Smooth muscle cell (in vitro differentiated cells): ENCODE data around the gene NPB. TPM values are rescaled to one million over a fixed set of nuclear protein-coding genes. Genes with fewer than 3 reads are reported as not detected.
"Not testable (repeated sequence)": the region's sequence is repeated elsewhere in the genome, so short reads cannot be mapped to it uniquely, and the experiment has no call there.

Experiments
- DNase-seq: peaks from one replicate; lab custom pipeline; 2025; ENCODE audit not compliant: unreplicated experiment; lab: John Stamatoyannopoulos, UW
- H2AFZ ChIP-seq: fragments of 200-600 bp; sonication (generic); 2 replicates; pipeline ENCODE4 v1.6.0; 2016; ENCODE audit warnings: antibody characterized with exemption, low read depth, mild to moderate bottlenecking
- H3F3A ChIP-seq: fragments of 200-600 bp; sonication (generic); 2 replicates; pipeline ENCODE4 v1.6.0; 2017; ENCODE audit warnings: antibody characterized with exemption, low read depth
- H3K27ac ChIP-seq: fragments of 200-600 bp; sonication (generic); 2 replicates; pipeline ENCODE4 v1.5.1; 2016; ENCODE audit warnings: low read depth, mild to moderate bottlenecking
- H3K27me3 ChIP-seq: fragments of 200-600 bp; sonication (generic); 2 replicates; pipeline ENCODE4 v1.6.1; 2016; ENCODE audit warnings: low read depth, mild to moderate bottlenecking
- H3K36me3 ChIP-seq: fragments of 200-600 bp; sonication (generic); 2 replicates; pipeline ENCODE4 v1.5.1; 2016; ENCODE audit warnings: low read depth
- H3K4me1 ChIP-seq: fragments of 200-600 bp; sonication (generic); 2 replicates; pipeline ENCODE4 v1.5.1; 2016; ENCODE audit warnings: low read depth
- H3K4me2 ChIP-seq: fragments of 200-600 bp; sonication (generic); 2 replicates; pipeline ENCODE4 v1.6.0; 2016; ENCODE audit warnings: mild to moderate bottlenecking
- H3K4me3 ChIP-seq: fragments of 200-600 bp; sonication (generic); 2 replicates; pipeline ENCODE4 v1.5.1; 2016; ENCODE audit warnings: mild to moderate bottlenecking
- H3K79me2 ChIP-seq: fragments of 200-600 bp; sonication (generic); 2 replicates; pipeline ENCODE4 v1.6.0; 2016; ENCODE audit warnings: low read depth, mild to moderate bottlenecking
- H3K9ac ChIP-seq: fragments of 200-600 bp; sonication (generic); 2 replicates; pipeline ENCODE4 v1.6.0; 2016; ENCODE audit warnings: low read depth
- H3K9me3 ChIP-seq: fragments of 200-600 bp; sonication (generic); replicated peaks from 2 replicates; pipeline ENCODE4 v1.5.1; 2016; ENCODE audit warnings: low read depth
- H4K20me1 ChIP-seq: fragments of 200-600 bp; sonication (generic); 2 replicates; pipeline ENCODE4 v1.6.0; 2016; ENCODE audit warnings: low read depth
- WGBS: methylation state at CpG from one replicate; pipeline ENCODE4 v1.1.7; 2016; ENCODE audit warnings: low lambda C conversion rate; 5-methylcytosine and 5-hydroxymethylcytosine counted together
- polyA plus RNA-seq: library from polyadenylated mRNA; unstranded; fragments of >200 nt; fragmentation: Nextera tagmentation; extraction: Ambion mirVana; gene quantifications from 2 replicates; pipeline ENCODE4 v1.2.1, GENCODE V29; 2016
- total RNA-seq: library from RNA; depleted of rRNA; stranded (reverse); fragments of >200 nt; gene quantifications from 2 replicates; pipeline ENCODE4 v1.2.3, GENCODE V29; 2014
- TF ChIP-seq, protein P1 (sequence below): fragments of 200-600 bp; sonication (generic); IDR thresholded peaks from 2 replicates; pipeline ENCODE4 v1.5.1; 2017; ENCODE audit warnings: borderline replicate concordance, mild to moderate bottlenecking, antibody characterized with exemption; ENCODE audit not compliant: insufficient read depth, poor library complexity, severe bottlenecking

Gene NPB
- total and polyA plus RNA-seq, 2 experiments from 2014 or later = 7.9 to 14.4 TPM

DNA sequence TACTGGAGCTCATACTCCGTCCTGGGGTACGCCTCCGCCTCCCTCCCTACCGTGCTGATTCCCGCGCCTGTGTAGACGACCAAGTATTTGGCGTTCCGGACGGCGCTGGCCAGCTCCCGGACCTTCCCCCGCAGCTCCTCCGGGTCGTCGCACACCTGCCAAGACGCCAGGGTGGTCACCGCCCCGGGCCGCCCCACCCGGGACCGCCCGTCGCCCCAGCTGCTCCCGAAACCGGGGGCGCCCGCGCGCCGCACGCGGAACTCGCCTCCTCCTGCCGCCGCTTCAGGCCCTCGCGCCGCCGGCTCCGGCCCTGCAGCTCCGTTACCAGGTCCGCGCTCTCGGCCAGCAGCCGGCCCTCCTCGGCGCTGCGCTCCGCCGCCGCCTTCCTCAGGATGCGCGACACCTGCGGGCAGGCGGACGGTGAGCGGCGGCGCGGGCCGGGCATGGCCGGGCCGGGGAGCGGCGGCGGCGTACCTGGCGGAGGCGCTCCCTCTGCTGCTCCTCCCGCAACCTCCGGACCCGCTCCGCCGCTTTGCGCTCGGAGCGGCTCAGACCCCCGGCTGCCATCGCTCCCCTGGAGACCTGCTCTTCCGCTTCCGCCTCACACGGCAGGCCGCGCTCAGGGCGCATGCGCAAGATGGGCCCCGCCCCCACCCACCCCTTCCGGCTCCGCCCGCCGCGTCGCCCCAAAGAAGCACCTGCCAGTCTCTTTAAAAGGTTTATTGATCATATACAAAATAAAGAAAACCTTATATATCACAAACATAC, 15.7 kb downstream of the NPB start, which contains the start of gene SIRT7:
Gene SIRT7 (minus strand): TSS at position 612 of the 768 bp plus-strand sequence. CDS start 45 bp downstream, at position 567.
- Histone ChIP-seq H3F3A (peaks cover 4% of the 10 kb centered on the region), H3K4me3 (peak within 1 kb of the TSS; percentile 95), H3K36me3 (no peaks in the 10 kb centered on the region), H3K27ac (peak within 1 kb of the TSS; percentile 19), H3K79me2 (peaks cover 62% of the 10 kb centered on the region), H2AFZ (no peak within 1 kb of the TSS), H3K27me3 (no peaks in the 10 kb centered on the region), H3K4me1 (peaks cover 3% of the 10 kb centered on the region), H3K9me3 (no peaks in the 10 kb centered on the region), H3K9ac (peak within 1 kb of the TSS; percentile 15), H3K4me2 (peak within 1 kb of the TSS; percentile 88), H4K20me1 (peaks cover 77% of the 10 kb centered on the region)
- TF ChIP-seq, protein P1, sequence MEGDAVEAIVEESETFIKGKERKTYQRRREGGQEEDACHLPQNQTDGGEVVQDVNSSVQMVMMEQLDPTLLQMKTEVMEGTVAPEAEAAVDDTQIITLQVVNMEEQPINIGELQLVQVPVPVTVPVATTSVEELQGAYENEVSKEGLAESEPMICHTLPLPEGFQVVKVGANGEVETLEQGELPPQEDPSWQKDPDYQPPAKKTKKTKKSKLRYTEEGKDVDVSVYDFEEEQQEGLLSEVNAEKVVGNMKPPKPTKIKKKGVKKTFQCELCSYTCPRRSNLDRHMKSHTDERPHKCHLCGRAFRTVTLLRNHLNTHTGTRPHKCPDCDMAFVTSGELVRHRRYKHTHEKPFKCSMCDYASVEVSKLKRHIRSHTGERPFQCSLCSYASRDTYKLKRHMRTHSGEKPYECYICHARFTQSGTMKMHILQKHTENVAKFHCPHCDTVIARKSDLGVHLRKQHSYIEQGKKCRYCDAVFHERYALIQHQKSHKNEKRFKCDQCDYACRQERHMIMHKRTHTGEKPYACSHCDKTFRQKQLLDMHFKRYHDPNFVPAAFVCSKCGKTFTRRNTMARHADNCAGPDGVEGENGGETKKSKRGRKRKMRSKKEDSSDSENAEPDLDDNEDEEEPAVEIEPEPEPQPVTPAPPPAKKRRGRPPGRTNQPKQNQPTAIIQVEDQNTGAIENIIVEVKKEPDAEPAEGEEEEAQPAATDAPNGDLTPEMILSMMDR = no peak
- 1% methylated on average over 87 of the region's 94 CpGs for WGBS
- DNase-seq = peak; percentile 43

GRCh38 chr17:81918333-81918669, 16.3 kb downstream of the NPB start:
- Histone ChIP-seq H3K79me2 (peaks cover 68% of the 10 kb centered on the region), H3K4me3 (peak overlapping the region; percentile 95), H4K20me1 (peaks cover 77% of the 10 kb centered on the region), H3K4me2 (peak overlapping the region; percentile 88)
- not testable (repeated sequence) for H3K36me3 ChIP-seq, H3F3A ChIP-seq, H3K4me1 ChIP-seq, H3K27me3 ChIP-seq, DNase-seq, H3K9ac ChIP-seq, H3K27ac ChIP-seq, H2AFZ ChIP-seq, H3K9me3 ChIP-seq
- WGBS = 54% methylated on average over 8 of the region's 9 CpGs

DNA sequence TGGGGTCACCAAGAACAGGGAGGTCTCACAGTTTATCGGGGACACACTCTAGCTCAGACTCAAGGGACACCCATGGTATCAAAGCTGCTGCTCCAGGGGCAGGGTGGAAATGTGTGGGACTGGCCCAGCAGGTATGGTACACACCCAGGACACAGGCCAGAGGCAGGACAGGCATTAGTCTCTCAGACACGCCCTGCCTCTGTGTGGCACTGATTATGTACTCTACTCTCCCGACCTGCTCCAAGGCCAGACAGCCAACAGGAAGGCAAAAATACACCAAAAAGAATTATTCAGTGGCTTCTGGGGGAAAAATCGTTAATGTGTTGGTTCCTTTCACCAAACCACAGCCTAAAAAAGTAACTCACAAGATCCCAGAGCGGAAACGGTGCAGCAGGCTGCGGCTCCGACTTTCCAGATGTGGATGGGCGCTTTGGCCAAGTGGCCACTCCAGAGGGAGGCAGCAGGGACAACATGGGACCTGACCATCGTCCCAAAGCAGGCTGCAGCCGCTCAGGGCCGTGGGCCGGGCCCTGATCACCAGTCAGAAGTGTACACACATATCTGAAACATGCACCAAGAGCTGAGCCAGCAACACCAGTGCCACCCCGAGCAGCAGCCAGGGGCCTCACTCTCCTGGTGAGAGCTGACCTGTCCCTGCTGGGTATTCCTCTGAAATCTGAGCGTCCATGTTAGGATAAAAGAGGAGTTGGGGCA, 17.0 kb downstream of the NPB start:
- Histone ChIP-seq H3K27ac (no peak overlapping the region), H3F3A (peaks cover 4% of the 10 kb centered on the region), H3K79me2 (peaks cover 74% of the 10 kb centered on the region), H3K27me3 (no peaks in the 10 kb centered on the region), H3K9me3 (no peaks in the 10 kb centered on the region), H2AFZ (no peak overlapping the region), H3K4me3 (no peak overlapping the region), H4K20me1 (peaks cover 81% of the 10 kb centered on the region), H3K36me3 (no peaks in the 10 kb centered on the region), H3K4me1 (peaks cover 16% of the 10 kb centered on the region), H3K9ac (no peak overlapping the region), H3K4me2 (no peak overlapping the region)
- WGBS = 97% methylated on average over 14 of the region's 15 CpGs
- TF ChIP-seq, protein P1 = no peak
- DNase-seq = no peak
